GF-D8 (cell line): Measurements from ENCODE around the gene ACACA.

ENCODE experiments used
- DNase-seq: peaks from one replicate; lab custom pipeline; 2025; lab: John Stamatoyannopoulos, UW

The ACACA gene

DNA sequence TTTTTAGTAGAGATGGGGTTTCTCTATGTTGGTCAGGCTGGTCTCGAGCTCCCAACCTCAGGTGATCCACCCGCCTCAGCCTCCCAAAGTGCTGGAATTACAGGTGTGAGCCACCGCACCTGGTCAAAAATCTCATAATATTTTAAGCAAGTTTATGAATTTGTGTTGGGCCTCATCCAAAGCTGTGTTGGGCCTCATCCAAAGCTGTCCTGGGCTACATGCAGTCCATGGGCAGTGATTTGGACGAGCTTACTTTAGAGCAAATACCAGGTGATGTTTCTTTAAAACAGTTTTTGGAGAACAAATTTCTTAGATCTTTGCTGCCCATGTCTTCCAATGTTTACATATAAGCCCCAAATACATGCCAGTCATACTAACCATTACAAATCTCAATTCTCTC, 115.3 kb downstream of the ACACA start:
- DNase-seq, result no peak

- no peak for DNase-seq
Measured at GRCh38 chr17:37286430-37286829, 120.2 kb downstream of the ACACA start.

DNA sequence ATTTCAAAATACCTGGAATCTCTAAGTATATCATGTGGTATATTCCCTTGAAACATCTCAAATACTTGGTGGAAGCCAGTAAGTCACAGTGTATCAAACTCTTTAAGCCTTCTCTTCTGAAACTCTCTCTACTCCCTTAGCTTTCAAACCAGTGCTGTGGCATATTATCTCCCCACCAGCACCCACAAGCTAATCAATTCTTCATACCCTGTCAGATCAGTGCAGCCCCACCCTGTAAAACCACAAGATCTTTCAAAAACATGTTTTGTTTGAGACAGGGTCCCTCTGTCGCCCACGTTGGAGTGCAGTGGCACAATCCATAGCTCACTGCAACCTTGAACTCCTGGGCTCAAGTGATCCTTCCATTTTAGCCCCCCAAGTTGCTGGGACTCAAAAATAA, 122.4 kb downstream of the ACACA start:
- DNase-seq, result no peak

DNA sequence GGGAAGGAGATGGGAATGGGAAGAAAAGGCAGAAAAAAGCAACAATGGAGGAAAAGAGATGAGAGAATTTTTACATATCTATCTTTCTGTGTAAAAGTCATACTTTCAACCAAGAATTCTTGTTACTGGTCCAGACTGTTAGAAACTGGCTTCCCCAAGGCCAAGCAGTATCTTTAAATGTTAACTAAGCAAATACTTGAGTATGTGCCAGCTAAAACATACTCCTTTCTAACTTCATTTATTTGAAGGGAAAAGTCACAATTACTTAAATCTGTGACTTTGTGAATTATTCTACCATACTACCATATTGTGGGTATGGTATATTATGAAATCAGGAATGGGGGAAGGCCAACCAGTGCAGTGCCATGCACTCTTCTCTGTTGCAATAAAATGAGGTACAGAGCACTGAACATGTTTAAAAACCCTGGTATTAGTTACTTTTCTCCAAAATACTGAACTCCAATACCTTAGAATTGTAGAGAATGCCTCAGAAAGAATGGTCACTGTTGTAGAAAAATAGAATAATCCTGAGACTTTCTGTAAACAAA, 123.1 kb downstream of the ACACA start:
- no peak for DNase-seq

GRCh38 chr17:37280841-37281240, 125.8 kb downstream of the ACACA start:
- DNase-seq, result no peak

DNA sequence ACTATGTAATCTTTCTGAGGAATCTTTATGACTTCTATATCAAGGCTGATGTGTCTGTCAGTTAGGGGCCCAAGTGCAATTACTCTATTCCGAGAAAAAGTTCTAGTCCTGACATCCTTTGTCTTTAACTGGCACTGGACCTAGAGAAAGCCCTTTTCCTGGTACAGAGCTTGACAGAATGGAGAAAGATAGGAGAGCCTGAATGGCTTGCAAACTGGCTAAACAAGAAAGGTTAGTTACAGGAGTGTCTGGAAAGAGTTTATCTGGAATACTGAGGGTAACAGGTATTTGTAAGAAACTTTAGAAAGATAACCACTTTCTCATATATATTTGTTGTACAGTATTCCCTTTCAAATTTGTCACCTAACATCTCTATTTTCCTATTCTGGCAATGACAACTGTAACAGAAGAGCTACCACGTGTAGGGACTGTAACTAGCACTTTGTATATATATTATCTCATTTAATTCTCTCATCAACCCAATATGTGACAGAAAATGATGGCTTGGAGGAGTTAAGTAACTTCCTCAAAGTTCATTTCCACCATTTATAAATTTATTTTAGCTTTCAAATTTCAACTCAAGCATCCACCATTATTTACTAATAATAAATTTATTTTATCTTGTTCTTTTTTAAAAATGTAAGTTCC, 128.3 kb downstream of the ACACA start:
- DNase-seq, result no peak

DNA sequence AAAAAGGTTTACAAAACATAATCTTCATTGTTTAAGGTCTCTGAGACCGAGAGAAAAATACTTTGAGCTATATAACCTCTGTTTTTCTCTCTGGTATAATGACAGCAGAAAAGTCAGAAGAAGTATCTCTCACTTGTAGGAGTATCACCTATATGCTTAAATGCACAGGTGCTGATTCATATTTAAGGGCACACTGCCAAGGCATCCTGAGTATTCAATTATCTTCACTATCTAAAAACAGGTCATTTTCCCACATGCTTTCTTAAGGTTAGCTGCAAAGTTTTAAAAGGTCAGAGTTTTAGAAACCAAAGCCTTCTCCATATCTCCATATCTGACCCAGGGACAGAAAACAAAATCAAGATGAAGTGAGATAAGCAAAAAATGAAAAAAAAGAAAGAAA, 130.2 kb downstream of the ACACA start:
- no peak for DNase-seq

DNA sequence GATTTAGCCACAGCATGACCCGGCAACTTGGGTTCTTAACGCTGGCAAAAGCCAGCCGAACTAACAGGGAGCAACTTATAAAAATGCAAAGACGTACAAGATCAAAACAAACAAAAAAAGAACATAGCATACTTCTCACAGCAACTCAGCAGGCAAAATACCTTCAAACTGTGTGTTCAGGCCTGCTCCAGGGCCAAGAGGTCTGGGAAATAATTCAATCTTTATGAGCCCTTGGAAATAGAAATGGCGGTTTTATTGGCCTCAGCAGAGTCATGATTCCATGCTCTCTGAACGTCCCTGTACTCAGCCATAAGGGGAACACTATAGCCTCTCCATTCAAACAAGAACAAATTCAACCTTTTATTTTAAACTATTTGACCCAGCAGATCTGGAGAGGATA, 132.2 kb downstream of the ACACA start:
- no peak for DNase-seq

GRCh38 chr17:37273409-37274051, 133.1 kb downstream of the ACACA start:
- no peak for DNase-seq

DNA sequence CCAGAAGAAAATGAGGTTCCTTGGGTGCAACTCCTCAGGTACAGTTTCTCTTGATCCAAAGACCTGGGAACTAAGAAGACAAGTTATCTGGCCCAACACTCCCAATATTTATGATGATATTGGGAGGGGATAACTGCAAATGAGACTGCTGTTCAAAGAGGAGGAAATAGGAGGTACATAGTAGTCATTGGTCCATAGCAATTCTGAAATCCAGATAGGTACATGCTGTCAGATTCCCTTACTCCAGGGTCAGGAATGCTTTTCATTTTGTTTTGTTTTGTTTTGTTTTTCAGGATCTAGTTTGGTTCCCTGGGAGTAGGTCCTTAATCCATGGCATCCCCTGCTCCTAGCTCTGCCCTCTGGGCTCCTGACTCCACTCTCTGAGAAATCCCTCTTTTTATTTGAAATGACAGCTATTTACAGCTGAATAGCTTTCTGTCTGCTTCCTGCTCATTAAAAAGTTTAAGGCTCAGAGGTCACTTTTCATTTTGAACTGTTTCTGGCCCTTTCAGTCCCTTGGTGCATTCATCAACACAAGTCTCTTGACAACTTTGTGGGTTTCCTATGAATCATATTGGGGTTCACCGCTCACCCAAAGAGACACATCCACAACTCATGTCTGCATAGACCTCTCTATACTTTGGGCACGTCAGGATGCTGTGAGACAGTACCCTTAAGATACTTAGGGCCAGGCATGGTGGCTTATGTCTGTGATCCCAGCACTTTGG, 141.0 kb downstream of the ACACA start:
- DNase-seq, result no peak

DNA sequence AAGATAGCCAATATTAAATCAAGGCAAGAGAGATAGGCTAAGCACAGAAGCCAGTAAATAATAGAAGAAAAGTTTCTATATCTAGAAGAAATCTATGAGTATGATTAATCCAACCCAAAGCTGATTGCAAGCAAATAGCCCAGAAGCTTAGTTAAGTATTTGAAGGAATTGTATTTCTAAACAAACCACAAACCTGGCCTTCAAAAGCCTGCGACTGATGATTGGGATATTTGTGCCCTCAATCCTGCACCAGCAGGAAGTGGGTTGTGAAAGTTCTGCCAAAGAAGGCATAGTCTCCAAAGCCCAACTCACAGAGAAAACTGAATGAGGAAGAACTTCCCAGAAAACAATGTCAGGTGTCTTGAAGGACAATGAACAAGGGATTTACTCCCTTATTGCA, 145.3 kb downstream of the ACACA start:
- DNase-seq, result peak; percentile 21

DNA sequence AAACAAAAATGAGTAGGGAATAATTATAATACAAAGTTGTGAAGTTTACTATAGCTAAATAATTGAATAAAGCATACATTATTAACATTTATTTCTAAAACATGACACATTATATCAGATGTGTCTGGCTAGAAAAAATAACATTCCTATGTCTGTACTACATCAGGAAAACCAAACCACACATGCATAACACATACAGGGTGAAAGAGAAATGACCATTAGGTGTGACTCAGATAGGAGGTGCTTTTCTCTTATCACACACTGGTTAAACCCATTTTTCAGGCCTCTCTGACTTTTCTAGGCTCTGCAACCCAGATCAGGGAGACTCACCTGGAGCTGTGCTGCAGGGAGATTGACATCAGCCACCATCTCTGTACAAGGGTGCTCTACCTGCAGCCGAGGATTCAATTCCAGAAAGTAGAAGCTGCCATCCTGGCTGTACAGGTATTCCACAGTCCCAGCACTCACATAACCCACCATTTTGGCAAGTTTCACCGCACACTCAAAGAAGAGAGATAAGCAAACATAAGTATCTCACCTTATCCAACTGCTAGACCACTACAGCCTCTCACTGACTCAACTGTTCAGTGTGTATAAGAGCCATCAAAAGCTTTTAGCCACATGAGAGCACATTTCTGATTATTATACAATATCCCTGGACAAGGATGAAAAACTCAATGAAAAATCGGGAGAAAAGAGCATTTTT, 147.5 kb downstream of the ACACA start:
- DNase-seq, result no peak

- DNase-seq, result no peak
Measured at GRCh38 chr17:37256627-37257026, 150.0 kb downstream of the ACACA start.

- no peak for DNase-seq
Measured at GRCh38 chr17:37255432-37255831, 151.2 kb downstream of the ACACA start.

GRCh38 chr17:37247825-37248224, 158.8 kb downstream of the ACACA start:
- no peak for DNase-seq

DNA sequence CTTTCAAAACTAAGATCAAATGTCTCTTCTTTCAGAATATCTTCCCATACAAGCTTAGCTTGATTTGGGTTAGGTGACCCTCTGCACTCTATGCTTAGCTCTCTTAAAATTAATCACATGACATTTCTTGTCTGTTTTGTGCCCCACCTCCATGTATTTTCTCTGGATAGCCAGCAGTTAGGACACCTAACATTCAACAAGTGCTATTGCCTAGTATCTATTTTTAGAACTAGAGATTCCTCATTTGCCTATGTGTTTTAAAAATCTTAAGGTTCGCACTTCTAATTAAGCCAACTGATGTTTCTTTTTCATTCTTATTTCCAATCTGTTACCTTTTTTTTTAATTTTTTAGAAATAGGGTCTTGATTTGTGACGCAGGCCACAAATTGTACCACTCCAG, 160.6 kb downstream of the ACACA start:
- DNase-seq, result no peak

GRCh38 chr17:37240381-37240780, 166.3 kb downstream of the ACACA start:
- DNase-seq, result no peak

GRCh38 chr17:37239690-37240334, 166.8 kb downstream of the ACACA start:
- peak; percentile 9 for DNase-seq

DNA sequence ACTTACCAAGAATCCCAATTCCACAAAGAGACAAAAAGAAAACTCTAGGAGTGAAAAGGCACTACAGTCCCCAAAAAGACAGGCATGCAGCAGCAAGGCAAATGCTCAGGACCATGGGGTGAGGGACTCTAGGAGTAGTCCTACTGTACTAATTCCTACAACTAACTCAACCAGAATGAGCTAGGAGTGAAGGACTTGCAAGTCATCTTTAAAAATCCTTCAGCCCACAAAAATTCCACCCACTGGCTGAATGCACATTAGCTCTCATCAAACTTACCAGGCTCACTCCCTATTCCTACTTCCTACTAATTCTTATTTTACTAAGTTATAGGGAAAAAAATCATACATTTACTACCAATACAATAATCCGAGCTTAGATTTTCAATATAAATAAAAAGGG, 172.5 kb downstream of the ACACA start:
- no peak for DNase-seq

- DNase-seq, result no peak
Measured at GRCh38 chr17:37233036-37233435, 173.6 kb downstream of the ACACA start.

- DNase-seq, result no peak
Measured at GRCh38 chr17:37231887-37232286, 174.7 kb downstream of the ACACA start.

DNA sequence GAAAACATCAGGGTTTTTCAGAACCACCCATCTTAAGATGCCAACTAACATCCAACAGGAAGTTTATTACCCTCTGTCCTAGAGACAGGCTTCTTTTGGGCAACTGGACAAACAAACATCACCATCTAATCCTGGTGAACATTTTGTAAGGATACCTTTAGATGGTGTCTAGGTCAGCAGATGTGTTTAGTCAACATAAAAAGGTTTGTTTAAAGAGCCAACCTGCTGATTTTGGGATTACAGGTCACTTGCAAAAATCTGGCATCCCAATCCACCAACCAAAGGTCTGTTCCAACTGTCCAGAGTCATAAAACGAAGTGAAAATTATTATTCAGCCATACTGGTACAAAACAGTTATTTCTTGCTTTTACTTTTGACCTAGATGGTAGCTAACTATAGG, 176.0 kb downstream of the ACACA start:
- DNase-seq, result no peak
